NOMO-1 (cell line): ENCODE data around the gene UCKL1.
"Not testable (repeated sequence)": the region's sequence is repeated elsewhere in the genome, so short reads cannot be mapped to it uniquely, and the experiment has no call there.

Experiments
- DNase-seq, 2 experiments: peaks; one replicate each; lab custom pipeline; 2025; ENCODE audit not compliant: unreplicated experiment in 2 of 2; lab: John Stamatoyannopoulos, UW

Gene UCKL1

DNA sequence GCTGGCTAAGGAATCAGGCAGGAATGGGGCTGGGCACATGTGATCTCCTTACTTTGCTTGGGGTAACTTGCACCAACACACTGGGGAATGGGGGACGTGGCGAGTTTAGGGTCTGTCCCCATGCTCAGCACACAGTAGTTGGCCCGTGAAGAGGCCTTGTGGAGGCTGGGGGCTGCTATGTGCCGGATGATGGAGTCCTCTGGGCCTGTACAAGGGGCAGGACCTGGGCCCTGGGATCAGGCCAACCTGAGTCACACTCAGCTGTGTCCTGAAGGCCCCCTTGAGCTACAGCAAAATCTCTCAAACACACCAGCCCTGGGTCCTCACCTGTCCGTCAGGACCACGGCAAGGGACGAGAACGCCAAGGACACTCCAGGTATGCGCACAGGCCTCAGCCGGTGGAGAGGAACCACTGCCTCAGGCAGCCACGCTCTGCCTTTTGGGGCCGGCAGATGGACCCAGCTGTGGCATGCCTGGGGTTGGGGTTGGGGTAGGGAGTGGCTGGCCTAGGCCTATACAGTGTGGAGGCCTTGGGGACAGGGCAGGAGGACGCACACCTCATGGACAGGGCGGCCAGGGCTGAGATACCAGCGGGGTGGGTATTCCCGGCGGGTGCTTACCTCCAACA is 11.1 kb downstream of the UCKL1 start:
- DNase-seq, result no peak

DNA sequence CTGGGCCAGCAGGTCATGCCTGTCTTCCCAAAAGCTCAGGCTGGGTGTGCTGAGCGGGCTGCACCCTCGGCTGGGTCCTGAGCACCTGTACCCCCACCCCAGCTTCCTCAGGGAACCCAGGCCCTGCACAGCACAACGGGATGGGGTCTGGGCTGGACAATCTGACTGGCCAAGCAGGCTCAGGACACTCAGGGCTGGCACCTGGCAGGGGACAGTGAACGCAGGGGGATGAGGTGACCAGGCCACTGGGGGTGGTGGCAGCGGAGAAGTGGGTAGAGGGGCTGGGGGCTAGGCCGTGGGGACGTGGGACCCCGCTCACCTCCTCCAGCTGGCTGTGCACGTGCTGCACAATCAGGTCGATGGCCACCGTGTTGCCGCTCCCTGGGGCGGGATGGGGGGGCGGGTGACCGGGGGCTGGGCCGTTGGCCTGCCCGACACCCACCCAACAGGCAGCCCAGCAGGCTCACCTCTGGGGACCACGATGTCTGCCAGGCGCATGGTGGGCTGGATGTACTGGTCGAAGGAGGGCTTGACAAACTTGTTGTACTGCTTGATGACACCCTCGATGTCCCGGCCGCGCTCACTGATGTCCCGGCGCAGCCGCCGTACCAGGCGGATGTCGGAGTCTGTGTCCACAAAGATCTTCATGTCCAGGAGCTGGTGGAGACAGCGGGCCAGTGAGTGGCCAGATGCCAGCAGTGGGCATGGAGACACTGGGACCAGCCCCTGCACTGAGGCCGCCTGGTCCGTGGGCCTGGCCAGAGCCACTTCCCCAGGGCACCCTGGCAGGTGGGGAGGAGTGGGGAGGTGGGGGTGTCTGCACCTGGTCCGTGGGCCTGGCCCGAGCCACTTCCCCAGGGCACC is 11.9 kb downstream of the UCKL1 start:
- DNase-seq, result no peak

DNA sequence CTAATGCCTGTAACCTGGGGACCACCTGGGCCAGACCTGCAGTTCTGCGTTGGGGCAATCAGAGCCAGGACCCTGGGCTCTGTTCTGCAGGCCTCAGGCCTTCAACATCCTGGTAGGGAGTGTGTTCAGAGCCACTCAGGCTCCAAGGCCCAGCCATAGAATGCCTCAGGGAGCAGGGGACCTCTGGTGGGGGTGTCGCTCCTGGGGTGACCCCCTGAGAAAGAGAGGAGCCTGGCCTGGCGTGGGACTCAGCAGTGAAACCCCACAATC is 12.5 kb downstream of the UCKL1 start:
- no peak for DNase-seq

DNA sequence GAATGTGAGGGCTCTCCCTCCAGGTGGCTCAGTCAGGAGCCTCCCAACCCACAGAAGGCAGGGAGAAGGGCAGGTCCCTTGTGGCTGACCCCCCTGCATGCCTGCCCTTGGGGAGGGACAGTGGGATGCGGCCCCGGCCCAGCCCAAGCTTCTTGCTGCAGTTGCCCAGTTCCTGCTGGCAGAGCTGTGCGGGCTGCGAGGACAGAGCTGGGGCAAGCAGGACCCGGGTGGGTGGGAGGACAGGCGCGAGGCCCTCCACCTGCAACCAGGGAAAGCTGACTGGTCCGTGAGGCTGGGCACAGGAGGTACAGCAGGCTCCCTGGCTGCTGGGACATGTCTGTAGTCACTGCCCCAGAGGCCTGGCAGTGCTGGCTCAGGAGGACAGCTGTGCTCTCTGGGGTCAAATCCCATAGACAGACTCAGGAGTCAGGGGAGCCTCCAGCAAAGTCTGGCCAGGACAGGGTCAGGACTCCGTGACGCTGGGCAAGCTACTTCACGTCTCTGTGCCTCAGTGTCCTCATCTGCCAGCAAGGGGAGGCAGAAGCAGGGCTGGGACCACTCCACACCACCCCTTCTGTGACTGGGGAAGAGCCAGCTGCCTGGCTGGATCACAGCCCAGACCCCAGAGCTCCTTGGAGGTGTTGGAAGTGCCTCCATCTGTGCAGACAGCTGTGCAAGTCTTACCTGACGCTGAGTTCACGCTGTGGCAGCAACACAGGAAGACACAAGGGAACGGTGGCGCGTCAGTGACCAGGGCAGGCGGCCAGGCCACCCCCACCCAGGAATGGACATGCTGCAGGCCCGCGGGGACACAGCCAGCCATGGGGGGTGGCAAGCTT is 13.0 kb downstream of the UCKL1 start:
- no peak for DNase-seq

DNA sequence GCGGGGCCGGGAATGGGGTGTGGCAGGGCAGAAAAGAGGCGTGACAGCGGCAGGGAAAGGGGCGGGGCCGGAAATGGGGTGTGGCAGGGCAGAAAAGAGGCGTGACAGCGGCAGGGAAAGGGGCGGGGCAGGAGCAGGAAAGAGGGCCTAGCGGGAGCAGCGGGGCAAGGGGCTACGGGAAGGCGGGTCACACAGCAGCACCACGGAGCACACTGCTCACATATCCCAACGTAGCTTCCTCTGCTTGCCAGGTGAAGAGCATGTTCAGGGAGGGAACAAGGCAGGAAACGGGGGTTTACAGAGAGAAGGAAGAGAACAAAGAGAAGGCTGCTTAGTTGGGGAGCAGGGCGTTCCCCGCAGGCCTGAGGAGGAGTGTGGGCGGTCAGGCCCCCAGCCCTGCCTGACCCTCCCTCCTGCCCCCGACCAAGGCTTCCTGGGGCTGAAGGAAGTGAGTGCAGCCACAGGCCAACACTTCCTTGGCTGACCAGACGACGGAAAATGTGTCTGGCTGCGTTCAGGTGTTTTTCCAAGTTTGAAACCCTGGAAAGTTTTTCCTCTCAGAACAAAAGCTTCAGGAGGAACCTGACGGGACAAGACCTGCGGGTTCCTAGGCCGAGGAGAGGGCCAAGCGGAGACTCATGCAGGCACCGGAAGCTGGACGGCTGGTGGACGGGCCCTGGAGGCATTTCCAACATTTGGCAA is 13.8 kb downstream of the UCKL1 start:
- DNase-seq, result peak; percentile 12 to 39

DNA sequence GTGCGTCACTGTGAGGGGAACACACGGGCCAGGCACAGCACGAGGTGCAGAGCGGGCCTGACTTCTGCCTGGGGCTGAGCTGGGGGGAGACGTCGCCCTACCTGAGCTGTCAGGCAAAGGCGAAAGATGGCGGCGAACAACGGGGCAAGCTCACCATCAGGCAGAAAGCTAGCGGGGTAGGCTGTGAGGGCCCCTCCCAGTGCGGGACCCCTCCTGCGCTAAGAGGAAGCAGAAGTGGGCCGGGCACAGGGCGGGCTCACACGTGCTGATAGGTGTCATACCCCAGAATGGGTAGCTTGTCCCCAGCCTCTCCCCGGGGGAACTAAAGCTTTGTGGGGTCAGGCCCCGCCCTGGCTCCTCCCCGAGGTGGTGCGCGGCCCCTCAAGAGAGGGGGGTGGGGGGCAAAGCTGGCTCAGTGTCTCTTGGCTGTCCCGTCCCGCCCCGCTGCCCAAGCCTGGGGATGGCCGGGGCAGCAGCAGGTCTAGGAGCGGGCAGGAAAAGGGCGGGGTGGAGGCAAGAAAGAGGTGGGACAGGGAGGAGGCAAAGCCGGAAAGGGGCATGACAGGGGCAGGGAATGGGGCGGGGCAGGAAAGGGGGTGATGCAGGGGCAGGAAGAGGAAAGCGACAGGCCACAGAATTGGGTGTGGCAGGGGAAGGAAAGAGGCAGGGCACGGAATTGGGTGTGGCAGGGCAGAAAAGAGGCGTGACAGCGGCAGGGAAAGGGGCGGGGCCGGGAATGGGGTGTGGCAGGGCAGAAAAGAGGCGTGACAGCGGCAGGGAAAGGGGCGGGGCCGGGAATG is 14.7 kb downstream of the UCKL1 start:
- DNase-seq, result peak; percentile 41 to 86

DNA sequence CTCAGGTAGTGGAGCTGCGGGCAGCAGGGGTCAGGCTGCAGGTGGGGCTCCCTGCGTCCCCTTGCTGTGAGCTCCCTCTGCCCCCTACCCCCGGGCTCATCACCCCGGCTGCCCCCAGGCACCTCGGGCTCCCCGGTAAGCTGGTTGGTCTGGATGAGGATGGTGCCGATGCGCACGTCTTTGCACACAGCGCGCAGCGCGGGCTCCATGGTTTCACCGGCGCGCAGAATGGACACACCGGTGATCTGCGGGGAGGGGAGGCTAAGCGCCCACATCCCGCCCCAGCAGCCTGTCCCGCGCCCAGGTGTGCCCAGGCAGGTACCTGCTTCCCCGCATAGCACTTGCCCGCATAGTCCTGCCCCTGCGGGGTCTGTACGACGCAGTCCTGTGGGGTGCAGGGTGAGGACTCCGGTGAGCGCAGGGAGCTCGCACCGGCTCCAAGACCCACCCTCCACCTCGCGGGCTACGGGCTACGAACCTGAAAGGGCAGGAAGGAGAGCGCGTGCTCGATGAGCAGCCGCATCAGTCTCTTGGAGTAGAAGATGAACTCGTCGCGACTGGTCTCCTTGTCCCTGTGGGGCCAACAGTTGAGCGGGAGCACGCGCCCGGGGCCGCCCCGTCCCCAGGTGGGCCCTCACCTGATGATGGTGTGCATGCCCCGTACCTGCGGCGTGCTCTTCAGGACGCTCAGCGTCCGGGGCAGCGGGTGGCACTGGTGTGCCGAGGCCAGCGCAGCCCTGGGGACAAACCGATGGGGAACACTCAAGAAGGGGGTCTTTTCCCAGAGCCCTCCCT is 15.5 kb downstream of the UCKL1 start:
- no peak for DNase-seq

DNA sequence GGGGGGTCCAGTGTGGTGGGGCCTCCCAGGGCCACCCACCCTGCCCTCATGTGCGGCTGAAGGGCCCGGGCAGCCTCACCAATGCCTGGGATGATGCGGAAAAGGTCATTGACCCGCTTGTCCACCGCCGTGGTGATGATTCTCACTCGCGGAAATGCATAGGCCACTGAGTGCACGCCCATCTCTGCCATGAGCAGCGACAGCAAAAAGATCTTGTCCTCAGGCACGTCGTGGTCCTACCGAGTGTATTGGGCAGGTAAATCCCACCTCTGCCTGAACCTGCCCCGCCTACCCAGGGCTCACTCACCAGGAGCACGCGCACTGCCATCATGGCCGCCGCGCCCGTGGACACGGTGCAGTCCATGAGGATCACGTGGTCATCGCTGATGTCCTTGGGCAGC is 16.1 kb downstream of the UCKL1 start:
- DNase-seq, result no peak

DNA sequence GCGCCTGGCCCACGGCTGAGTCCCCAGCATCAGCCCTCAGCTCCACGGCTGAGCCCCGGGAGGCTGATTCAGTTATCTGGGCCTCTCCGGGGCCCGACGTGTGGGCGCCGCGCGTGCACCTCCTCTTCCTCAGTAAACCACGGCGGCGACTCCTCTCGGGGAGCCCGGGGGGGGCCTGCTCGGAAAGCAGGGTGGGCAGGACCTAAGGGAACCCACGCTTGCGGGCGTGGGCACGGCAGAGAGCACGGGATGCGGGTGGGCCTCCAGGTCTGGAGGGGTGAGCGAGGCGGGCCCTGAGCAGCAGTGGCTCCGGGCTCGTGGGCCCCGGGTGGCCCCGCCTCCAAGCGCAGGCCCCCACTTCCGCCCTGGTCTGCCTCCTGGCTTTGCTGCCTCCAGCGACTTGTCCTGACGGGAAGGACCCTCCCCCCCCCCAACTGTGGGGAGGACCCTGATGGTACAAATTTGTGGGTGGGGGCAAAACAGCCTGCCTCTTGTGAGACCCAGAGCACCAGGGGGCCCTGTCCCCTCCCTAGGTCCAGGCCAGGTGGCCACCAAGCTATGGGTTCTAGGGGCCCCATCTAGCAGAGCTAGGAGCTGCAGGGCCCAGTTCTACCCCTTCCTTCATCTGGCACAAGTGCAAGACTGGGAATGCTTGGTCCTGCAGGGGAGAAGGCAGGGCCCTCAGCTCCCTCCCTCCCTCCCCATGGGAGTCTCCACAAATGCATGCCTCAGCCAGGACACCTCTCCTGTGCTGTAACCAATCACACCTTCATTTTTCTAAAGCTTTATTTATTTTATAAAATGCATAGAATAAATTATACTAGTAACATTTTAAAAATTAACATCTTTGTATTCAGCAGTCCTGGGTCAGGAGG is 16.9 kb downstream of the UCKL1 start:
- DNase-seq, result no peak

DNA sequence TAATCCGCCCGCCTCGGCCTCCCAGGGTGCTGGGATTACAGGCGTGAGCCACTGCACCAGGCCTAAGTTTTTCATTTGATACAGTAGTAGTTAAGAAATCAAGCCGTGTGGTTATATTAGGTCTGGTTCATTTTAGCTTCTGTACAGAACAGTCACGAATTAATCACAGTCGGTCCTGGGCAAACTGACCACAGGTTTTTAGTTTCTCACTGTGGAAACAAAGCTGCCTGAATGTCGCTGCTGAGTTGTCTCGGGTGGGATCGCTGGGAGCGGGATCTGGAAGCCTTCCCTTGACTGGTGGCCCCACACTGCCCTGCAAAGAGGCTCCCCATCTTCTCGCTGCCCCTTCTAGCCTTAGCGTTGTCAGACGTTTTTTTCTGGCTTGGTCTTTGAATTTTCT is 18.6 kb downstream of the UCKL1 start:
- no peak for DNase-seq

DNA sequence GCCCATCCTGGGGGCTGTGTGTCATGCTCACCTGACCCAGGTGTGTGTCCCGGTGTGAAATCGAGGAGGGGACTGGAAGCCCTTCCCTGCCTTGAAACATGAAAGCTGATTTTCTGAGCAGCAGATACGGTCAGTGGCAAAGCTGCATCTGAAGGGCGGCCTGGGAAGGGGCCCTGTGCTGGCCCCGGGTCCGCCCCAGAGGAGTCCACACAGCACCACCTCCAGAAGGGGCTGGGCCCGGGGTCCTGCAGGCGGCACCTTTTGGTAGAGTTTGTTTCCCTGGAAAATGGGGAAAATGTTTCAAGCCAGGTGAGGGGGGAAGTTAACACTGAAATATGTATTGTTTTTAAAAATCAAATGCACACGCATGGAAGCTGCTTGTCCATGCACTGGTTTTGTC is 20.8 kb downstream of the UCKL1 start:
- no peak for DNase-seq

DNA sequence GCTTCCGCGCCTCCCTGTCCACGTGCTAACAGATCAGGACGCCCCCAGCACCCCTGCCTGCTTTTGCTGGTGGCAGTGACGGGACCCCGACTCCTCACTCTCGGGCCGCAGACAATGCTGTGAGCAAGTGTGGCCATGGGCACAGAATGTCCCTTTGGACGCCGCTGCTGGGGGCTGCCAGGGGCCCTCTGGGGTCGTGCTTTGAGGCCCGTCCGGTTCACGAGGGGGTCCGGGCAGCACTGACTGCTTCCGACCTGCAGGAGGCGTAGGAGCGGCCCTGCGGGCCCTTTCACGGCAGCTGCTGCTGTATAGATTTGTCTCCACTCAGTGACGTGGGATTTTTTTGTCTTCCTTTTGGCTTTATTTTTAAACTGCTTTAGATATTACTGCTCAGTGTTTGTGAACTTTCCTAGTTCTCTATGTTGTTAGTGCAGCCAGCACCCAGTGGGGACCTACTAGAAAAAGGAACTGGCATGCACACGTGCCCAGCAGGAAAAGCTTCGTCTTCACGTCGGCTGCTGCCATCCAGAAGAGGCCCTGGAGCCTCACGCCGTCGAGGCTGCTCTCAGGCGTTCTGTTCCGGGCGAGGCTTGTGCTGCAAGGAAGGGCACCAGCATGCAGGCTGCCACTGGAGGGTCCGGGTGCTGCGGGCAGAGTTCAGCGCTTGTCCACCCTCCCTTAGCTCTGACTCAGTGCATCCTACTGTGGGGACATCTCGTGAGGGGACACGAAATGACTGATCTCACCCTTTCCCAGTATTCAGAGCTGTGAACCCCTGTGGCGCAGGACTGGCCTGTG is 21.7 kb downstream of the UCKL1 start:
- no peak for DNase-seq

DNA sequence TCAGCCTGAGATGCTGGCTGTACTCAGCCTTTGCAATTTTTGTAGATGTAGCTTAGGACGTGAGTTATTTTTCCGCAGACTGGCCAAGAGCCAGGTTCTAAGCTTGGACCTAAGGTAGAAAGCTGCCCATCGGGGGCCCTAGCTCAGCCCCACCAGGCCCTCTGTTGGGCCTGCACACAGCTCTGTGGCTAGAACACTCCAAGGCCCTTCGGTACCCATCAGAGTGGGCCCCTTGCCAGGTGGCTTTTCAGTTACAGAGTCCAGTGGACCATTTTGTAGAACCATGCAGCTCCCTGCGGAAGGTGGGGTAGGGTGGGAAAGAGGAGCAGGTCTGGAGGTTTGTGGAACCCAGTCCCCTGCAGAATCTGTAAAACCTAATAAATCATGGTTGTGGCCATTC is 22.6 kb downstream of the UCKL1 start:
- DNase-seq, result no peak

DNA sequence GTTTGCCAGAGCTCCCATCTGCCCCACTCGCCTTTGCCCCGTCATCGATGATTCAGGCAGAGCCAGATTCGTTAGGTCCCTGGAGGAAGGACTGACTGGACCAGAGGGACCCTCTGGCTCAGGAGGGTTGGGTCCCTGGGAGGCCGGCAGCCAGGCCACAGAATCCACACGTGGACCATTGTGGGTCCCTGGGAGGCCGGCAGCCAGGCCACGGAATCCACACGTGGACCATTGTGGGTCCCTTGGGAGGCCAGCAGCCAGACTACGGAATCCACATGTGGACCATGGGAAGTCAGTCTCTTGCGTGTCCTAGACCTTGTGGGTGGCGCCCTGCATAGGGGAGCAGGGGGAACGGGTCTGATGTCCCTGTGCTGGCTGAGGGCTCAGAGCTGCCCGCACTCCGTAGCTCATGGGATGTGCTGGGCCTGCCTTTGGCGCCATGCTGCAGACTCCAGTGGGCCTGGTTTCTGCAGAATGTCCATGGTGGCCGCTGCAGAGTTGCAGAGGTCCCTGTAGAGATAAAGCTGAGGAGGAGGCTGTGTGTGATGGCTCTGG is 23.5 kb downstream of the UCKL1 start:
- DNase-seq, result no peak

DNA sequence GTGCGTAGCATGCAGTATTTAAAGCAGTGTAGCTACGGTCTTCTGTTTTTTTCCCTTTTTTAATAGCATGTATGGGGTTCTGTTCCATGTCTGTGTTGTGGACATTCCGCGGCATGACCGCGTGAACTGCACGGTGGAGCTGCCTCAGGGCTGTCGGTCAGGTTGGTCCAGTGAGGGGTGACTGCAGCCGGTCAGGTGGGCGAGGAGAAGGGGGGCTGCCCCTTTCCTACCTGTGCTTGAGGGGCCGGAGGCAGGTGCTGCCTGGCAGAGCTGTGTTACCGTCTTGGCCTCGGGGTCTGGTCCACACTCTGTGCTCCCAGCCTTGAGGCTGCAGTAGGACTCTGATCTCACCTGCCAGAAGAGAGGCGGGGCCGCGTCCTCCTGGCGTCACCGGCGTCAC is 24.5 kb downstream of the UCKL1 start:
- DNase-seq, result no peak

DNA sequence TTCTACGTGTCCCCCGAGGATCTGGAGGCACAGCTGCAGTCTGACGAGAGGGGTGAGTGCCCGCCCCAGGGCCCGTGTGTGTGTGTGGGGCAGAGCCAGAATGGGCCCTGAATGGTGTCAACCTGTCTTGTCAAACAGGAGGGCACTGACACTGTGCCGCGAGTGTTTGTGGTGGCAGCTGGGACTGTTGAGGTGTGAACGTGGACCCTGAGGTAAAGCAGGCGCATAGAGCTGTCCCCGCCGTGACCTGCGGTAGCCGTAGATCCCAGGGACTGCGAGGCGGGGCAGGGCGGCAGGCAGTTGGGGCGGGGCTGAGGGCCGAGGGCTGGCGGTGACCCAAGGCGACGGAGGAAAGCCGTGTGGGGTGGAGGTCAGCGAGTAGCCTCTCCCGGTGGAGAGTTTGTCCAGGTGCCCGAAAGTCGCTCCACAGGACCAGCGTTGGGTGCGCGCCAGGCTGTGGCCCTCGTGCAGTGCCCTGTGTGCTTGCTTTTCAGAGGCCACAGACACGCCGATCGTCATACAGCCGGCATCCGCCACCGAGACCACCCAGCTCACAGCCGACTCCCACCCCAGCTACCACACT is 25.2 kb downstream of the UCKL1 start:
- no peak for DNase-seq

DNA sequence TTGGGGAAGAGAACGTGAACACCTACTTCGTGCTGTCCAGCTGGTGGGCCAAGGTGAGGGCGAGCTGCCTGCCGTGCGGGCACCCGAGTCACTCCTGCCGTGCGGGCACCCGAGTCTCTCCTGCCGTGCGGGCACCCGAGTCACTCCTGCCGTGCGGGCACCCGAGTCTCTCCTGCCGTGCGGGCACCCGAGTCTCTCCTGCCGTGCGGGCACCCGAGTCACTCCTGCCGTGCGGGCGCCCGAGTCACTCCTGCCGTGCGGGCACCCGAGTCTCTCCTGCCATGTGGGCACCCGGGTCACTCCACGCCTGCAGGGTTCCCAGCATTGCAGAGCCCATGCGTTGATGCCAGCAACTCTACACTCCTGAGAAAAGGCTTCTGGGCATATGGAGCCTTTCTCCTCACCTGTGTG is 26.7 kb downstream of the UCKL1 start:
- not testable (repeated sequence) for DNase-seq
